GM12878 (cell line): ENCODE data around the gene ADK. TPM values are rescaled to one million over a fixed set of nuclear protein-coding genes. Genes with fewer than 3 reads are reported as not detected.

Experiments used
- ATAC-seq: fragments of 200-7000 bp; cut with Tn5 transposase; 3 replicates; pipeline ENCODE4 v1.9.1; 2020; ENCODE audit warnings: mild to moderate bottlenecking, moderate library complexity
- BruUV-seq: library from RNA; stranded (reverse); fragments of 400-500 nt; replicated peaks from 2 replicates; lab custom pipeline; 2021; lab: Mats Ljungman, UMichigan
- CTCF ChIA-PET: fragments of 300-600 bp; sonication (Branson Sonifier 250); formaldehyde crosslinking; extraction: SDS; loops from one replicate; lab custom pipeline; 2021; ENCODE audit warnings: inconsistent platforms; lab: Yijun Ruan, JAX
- POLR2A ChIA-PET: fragments of 350-600 bp; formaldehyde crosslinking; extraction: SDS; loops from one replicate; lab custom pipeline; 2021; ENCODE audit warnings: inconsistent platforms; lab: Charles Lee
- RAD21 ChIA-PET: fragments of 300-600 bp; sonication (Branson Sonifier 250); formaldehyde crosslinking; loops from one replicate; lab custom pipeline; 2023; ENCODE audit warnings: antibody characterized with exemption; ENCODE audit not compliant: unreplicated experiment; lab: Charles Lee
- SMC1A ChIA-PET: fragments of 300-600 bp; sonication (Branson Sonifier 250); formaldehyde crosslinking; loops from one replicate; lab custom pipeline; 2023; ENCODE audit not compliant: unreplicated experiment, uncharacterized antibody; lab: Charles Lee
- DNase-seq: peaks from one replicate; pipeline ENCODE4 v3.0.0-alpha.2; 2011; ENCODE audit warnings: low read depth, low spot score
- FAIRE-seq: peaks from 3 replicates; lab custom pipeline; 2011; peaks lifted over from hg19 to GRCh38; lab: Jason Lieb, UNC
- H2AFZ ChIP-seq: 2 replicates; pipeline ENCODE4 v1.6.0; 2011; ENCODE audit warnings: low read depth, low read length, control low read depth; ENCODE audit not compliant: control insufficient read depth
- H3K27ac ChIP-seq: 2 replicates; pipeline ENCODE4 v1.5.1; 2011; ENCODE audit warnings: control low read depth; ENCODE audit not compliant: control insufficient read depth, insufficient read depth
- H3K27me3 ChIP-seq, 2 experiments: replicated peaks in 1 of 2; 2 replicates each; pipeline versions ENCODE4 v1.6.0 to v1.6.1; 2011; ENCODE audit warnings: low read length in 1 of 2; ENCODE audit not compliant: control insufficient read depth in 2 of 2, insufficient read depth in 2 of 2
- H3K36me3 ChIP-seq, 2 experiments: 2 replicates each; pipeline ENCODE4 v1.5.1; 2011; ENCODE audit warnings: low read length in 1 of 2; ENCODE audit not compliant: control insufficient read depth in 2 of 2, insufficient read depth in 2 of 2
- H3K4me1 ChIP-seq: 2 replicates; pipeline ENCODE4 v1.6.1; 2011; ENCODE audit warnings: mild to moderate bottlenecking, low read length, moderate library complexity, mixed read lengths; ENCODE audit not compliant: control insufficient read depth, insufficient read depth
- H3K4me2 ChIP-seq: 2 replicates; pipeline ENCODE4 v1.6.0; 2011; ENCODE audit warnings: control low read depth; ENCODE audit not compliant: control insufficient read depth, insufficient read depth
- H3K4me3 ChIP-seq: fragments of 200-600 bp; sonication (generic); 2 replicates; pipeline ENCODE4 v1.5.1; 2016
- H3K79me2 ChIP-seq: 2 replicates; pipeline ENCODE4 v1.6.0; 2011; ENCODE audit warnings: low read length; ENCODE audit not compliant: control insufficient read depth, insufficient read depth
- H3K9ac ChIP-seq: 2 replicates; pipeline ENCODE4 v1.8.0; 2011; ENCODE audit warnings: low read length, control low read depth, mixed read lengths; ENCODE audit not compliant: control insufficient read depth, insufficient read depth
- H3K9me3 ChIP-seq: replicated peaks from 3 replicates; pipeline ENCODE4 v1.5.1; 2011; ENCODE audit warnings: mild to moderate bottlenecking, low read length; ENCODE audit not compliant: control insufficient read depth, insufficient read depth
- H4K20me1 ChIP-seq: 2 replicates; pipeline ENCODE4 v1.6.0; 2011; ENCODE audit not compliant: control insufficient read depth, insufficient read depth
- CBX5 ChIP-seq: sonication (generic); IDR thresholded peaks from 2 replicates; pipeline ENCODE4 v1.6.1; 2016; ENCODE audit warnings: low read depth, moderate library complexity, mild to moderate bottlenecking, inconsistent platforms
- IKZF2 ChIP-seq, 2 experiments: fragments of 450-650 bp; IDR thresholded peaks; 2 replicates each; pipeline ENCODE4 v1.6.1; 2017; ENCODE audit warnings: mild to moderate bottlenecking in 2 of 2, moderate library complexity in 2 of 2
- KAT2A ChIP-seq: conservative IDR thresholded peaks from 2 replicates; pipeline ENCODE4 v1.6.1; 2011; ENCODE audit warnings: low read depth, low read length; ENCODE audit not compliant: control insufficient read depth
- MYB ChIP-seq: fragments of 150-350 bp; IDR thresholded peaks from 2 replicates; pipeline ENCODE4 v1.6.1; 2014; ENCODE audit warnings: mild to moderate bottlenecking, low read depth, low read length, borderline replicate concordance
- MYC ChIP-seq: IDR thresholded peaks from 2 replicates; pipeline ENCODE4 v1.6.1; 2011; ENCODE audit warnings: mild to moderate bottlenecking, low read length, moderate library complexity, inconsistent platforms; ENCODE audit not compliant: insufficient read depth, insufficient replicate concordance, insufficient read length, severe bottlenecking
- POLR2AphosphoS5 ChIP-seq: IDR thresholded peaks from 2 replicates; pipeline ENCODE4 v1.6.1; 2011; ENCODE audit warnings: mild to moderate bottlenecking, low read length, inconsistent platforms
- STAT1 ChIP-seq: fragments of 450-650 bp; conservative IDR thresholded peaks from 2 replicates; pipeline ENCODE4 v1.6.1; 2014; ENCODE audit warnings: antibody characterized with exemption, mild to moderate bottlenecking
- WGBS: methylation state at CpG from one replicate; pipeline ENCODE4 v1.1.6; 2016; ENCODE audit warnings: low lambda C conversion rate; ENCODE audit not compliant: insufficient replicate concordance, insufficient coverage; ENCODE audit errors: missing lambda C conversion rate; 5-methylcytosine and 5-hydroxymethylcytosine counted together
- in situ Hi-C: fragments of 300-500 bp; cut with MboI; formaldehyde crosslinking; loops from 9 replicates; pipeline ENCODE4 v1.14.3; 2018; ENCODE audit warnings: mixed read lengths
- intact Hi-C: fragments of 100-400 bp; cut with micrococcal nuclease; formaldehyde crosslinking; loops from one replicate; pipeline ENCODE4 v1.14.2; 2022; ENCODE audit not compliant: unreplicated experiment
- polyA plus RNA-seq, 11 experiments: library from polyadenylated mRNA; depleted of rRNA in 4 of 11; unstranded in 6 of 11; stranded (reverse) in 5 of 11; fragments of >200 nt; fragmentation: Nextera tagmentation in 4 of 11; fragmentation: Illumina TruSeq in 1 of 11; extraction: Ambion mirVana in 4 of 11; extraction: Trizol in 1 of 11; gene quantifications; 1 replicate in 1 of 11; 2 replicates in 10 of 11; pipeline versions ENCODE4 v1.2.1 to v1.2.3, GENCODE V29; 2011 to 2016; ENCODE audit warnings: inconsistent platforms in 2 of 11, missing spikeins in 2 of 11, low read depth in 1 of 11
- total RNA-seq, 4 experiments: library from RNA; depleted of rRNA in 3 of 4; stranded (reverse); fragments of >200 nt in 3 of 4; fragmentation: Illumina TruSeq in 1 of 4; extraction: Trizol in 1 of 4; gene quantifications; 2 replicates each; pipeline versions ENCODE4 v1.2.1 to v1.2.3, GENCODE V29; 2013 to 2021
- TF ChIP-seq, protein P1 (sequence below): IDR thresholded peaks from 2 replicates; pipeline ENCODE4 v1.6.1; 2011; ENCODE audit warnings: low read depth, low read length, improper control_type of control experiment, borderline replicate concordance

ADK gene
- total and polyA plus RNA-seq, 10 of the 15 experiments (the other 5 are each of a cell fraction or from before 2014, with no cell fraction given), result 42.0 to 151 (median 81.6) TPM

DNA sequence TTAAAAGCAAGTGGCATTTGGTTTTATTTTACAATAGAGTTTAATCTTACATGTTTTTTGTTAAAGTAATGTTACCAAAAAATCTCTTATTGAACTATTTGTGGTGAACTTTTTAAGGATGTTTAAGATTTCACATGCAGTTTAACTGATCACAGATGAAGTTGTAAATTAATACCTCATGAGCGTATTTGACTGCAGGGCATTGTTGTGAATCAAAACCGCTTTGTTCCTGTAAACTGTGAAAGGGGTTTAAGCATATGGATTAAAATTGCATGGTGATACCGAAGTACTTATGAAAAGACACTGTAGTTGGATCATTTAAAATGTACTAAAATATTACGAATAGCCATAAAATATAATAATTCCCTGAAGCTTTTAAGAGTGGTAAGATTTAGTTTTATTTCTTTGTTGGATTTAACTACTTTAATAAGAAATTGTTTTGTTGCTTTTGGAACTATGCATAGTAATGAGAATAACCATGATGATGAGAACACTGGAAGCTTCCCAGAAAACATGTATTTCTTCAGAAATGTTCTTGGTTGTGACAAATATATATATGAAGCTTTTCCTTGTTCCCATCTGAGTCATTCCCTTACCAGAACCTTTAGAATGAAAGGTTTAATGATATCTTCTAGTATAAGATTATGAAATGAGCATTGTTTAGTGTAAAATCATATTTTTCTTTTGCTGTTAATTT is 131.3 kb downstream of the ADK start:
- FAIRE-seq, result no peak
- no peak overlapping the region for H3K27ac ChIP-seq

More for the DNA sequence above, 131.3 kb downstream of the ADK start:
- Histone ChIP-seq H3K9me3 (peaks cover 9% of the 10 kb centered on the region), H4K20me1 (no peaks in the 10 kb centered on the region), H2AFZ (no peak overlapping the region), H3K9ac (no peak overlapping the region), H3K4me1 (no peaks in the 10 kb centered on the region), H3K4me3 (no peak overlapping the region), H3K79me2 (no peaks in the 10 kb centered on the region), H3K27me3 (no peaks in the 10 kb centered on the region), H3K36me3 (no peaks in the 10 kb centered on the region; a peak in 1 of 4 replicates), H3K4me2 (no peak overlapping the region)
- ChIA-PET RAD21 (no interaction called here), POLR2A (interaction anchor here (0.5 kb wide), 1 partner anchor 678 kb away, joined by 3 read pairs; no protein-coding TSS in a partner anchor), CTCF (interaction anchor here (0.5 to 0.6 kb wide), 3 partner anchors 395 to 928 kb away, joined by 3 read pairs; partner anchors contain the start of gene VDAC2), SMC1A (interaction anchor here (1.0 to 1.5 kb wide), 4 partner anchors 11 to 815 kb away, joined by 3 to 5 read pairs (median 5); no protein-coding TSS in a partner anchor)
- no peak for ATAC-seq
- no TSS peak for BruUV-seq
- DNase-seq, result no peak
- 97% methylated on average over 4 of the region's 4 CpGs for WGBS
- in situ Hi-C loops (no loop called here), intact Hi-C loops (no loop called here)
- TF ChIP-seq STAT1 (no peak), IKZF2 (IDR thresholded peaks at IDR 0.05) (no peak), CBX5 (no peak), KAT2A (no peak), MYB (no peak), POLR2AphosphoS5 (no peak), MYC (no peak)
- TF ChIP-seq, protein P1, sequence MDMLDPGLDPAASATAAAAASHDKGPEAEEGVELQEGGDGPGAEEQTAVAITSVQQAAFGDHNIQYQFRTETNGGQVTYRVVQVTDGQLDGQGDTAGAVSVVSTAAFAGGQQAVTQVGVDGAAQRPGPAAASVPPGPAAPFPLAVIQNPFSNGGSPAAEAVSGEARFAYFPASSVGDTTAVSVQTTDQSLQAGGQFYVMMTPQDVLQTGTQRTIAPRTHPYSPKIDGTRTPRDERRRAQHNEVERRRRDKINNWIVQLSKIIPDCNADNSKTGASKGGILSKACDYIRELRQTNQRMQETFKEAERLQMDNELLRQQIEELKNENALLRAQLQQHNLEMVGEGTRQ, result no peak
